ENCODE results near the gene MAML2. TPM values are rescaled to one million over a fixed set of nuclear protein-coding genes. Genes with fewer than 3 reads are reported as not detected.

Gene MAML2
- polyA plus RNA-seq, 3 donors: 0.57 to 7.6 (median 1.2) TPM

GRCh38 chr11:96178887-96179279 lies 164.1 kb downstream of the MAML2 start:
- Mint-ChIP-seq H3K36me3 (peaks cover 5 to 10% of the 10 kb centered on the region in 2 donors), H3K4me3 (no peak overlapping the region), H3K27ac (no peak overlapping the region), H3K4me1 (peaks cover 7% of the 10 kb centered on the region), H3K9me3 (no peaks in the 10 kb centered on the region), H3K27me3 (ENCODE audit: low read depth in 3 of 3) (peaks cover 2% of the 10 kb centered on the region in 3 donors)
- Histone ChIP-seq H3K79me2 (ENCODE audit: insufficient read depth, low read length) (no peaks in the 10 kb centered on the region), H3K36me3 (replicated peaks in 1 of 2; ENCODE audit: control insufficient read depth in 1 of 2, insufficient read depth in 2 of 2, low read length in 2 of 2) (no peaks in the 10 kb centered on the region), H3K27me3 (ENCODE audit: control insufficient read depth in 2 of 2, insufficient read depth in 2 of 2, low read length in 2 of 2) (no peaks in the 10 kb centered on the region), H3K27ac (ENCODE audit: low read depth in 1 of 2, low read length in 2 of 2) (no peak overlapping the region), H3K4me1 (ENCODE audit: control insufficient read depth in 1 of 2, insufficient read depth in 2 of 2, low read length in 2 of 2) (peaks cover 2% of the 10 kb centered on the region in 2 donors), H4K20me1 (ENCODE audit: insufficient read depth, low read length) (no peaks in the 10 kb centered on the region), H3K4me2 (replicated peaks; ENCODE audit: extremely low read depth, low read length, poor library complexity, severe bottlenecking) (no peak overlapping the region), H2AFZ (ENCODE audit: insufficient read depth, low read depth, low read length, poor library complexity, severe bottlenecking) (no peak overlapping the region), H3K9me3 (replicated peaks in 1 of 2; ENCODE audit: control insufficient read depth in 1 of 2, insufficient read depth in 1 of 2, low read length in 2 of 2) (no peaks in the 10 kb centered on the region), H3K9ac (ENCODE audit: insufficient read depth, low read length, poor library complexity, severe bottlenecking) (no peak overlapping the region), H3K4me3 (replicated peaks in 1 of 3; ENCODE audit: low read depth in 2 of 3, low read length in 3 of 3) (no peak overlapping the region)
- DNase-seq: no peak
- no peak for TF ChIP-seq CTCF (IDR thresholded peaks at IDR 0.05)
- 80% methylated on average over 3 of the region's 6 CpGs for WGBS (ENCODE audit: insufficient coverage)
- intact Hi-C loops (cut with micrococcal nuclease): no loop called here

- WGBS (ENCODE audit: insufficient coverage): 98% methylated on average over 5 of the region's 12 CpGs
- Histone ChIP-seq H3K4me3 (replicated peaks in 1 of 3; ENCODE audit: low read depth in 2 of 3, low read length in 3 of 3) (no peak overlapping the region), H3K79me2 (ENCODE audit: insufficient read depth, low read length) (no peaks in the 10 kb centered on the region), H3K27me3 (ENCODE audit: control insufficient read depth in 2 of 2, insufficient read depth in 2 of 2, low read length in 2 of 2) (no peaks in the 10 kb centered on the region), H3K4me2 (replicated peaks; ENCODE audit: extremely low read depth, low read length, poor library complexity, severe bottlenecking) (no peak overlapping the region), H3K27ac (ENCODE audit: low read depth in 1 of 2, low read length in 2 of 2) (no peak overlapping the region), H3K36me3 (replicated peaks in 1 of 2; ENCODE audit: control insufficient read depth in 1 of 2, insufficient read depth in 2 of 2, low read length in 2 of 2) (no peaks in the 10 kb centered on the region), H3K9me3 (replicated peaks in 1 of 2; ENCODE audit: control insufficient read depth in 1 of 2, insufficient read depth in 1 of 2, low read length in 2 of 2) (no peaks in the 10 kb centered on the region), H4K20me1 (ENCODE audit: insufficient read depth, low read length) (no peaks in the 10 kb centered on the region), H3K4me1 (ENCODE audit: control insufficient read depth in 1 of 2, insufficient read depth in 2 of 2, low read length in 2 of 2) (peaks cover 8% of the 10 kb centered on the region in 2 donors), H2AFZ (ENCODE audit: insufficient read depth, low read depth, low read length, poor library complexity, severe bottlenecking) (no peak overlapping the region), H3K9ac (ENCODE audit: insufficient read depth, low read length, poor library complexity, severe bottlenecking) (no peak overlapping the region)
- intact Hi-C loops (cut with micrococcal nuclease): no loop called here
- H3K9me3 Mint-ChIP-seq: no peaks in the 10 kb centered on the region
- H3K27ac Mint-ChIP-seq: no peak overlapping the region
- H3K4me1 Mint-ChIP-seq: peaks cover 10% of the 10 kb centered on the region
- H3K36me3 Mint-ChIP-seq: peaks cover 5 to 10% of the 10 kb centered on the region in 2 donors
- no peak overlapping the region for H3K4me3 Mint-ChIP-seq
- no peak for DNase-seq
- peaks cover 2 to 3% (median 2%) of the 10 kb centered on the region in 3 donors for H3K27me3 Mint-ChIP-seq (ENCODE audit: low read depth in 3 of 3)
- no peak for TF ChIP-seq CTCF (IDR thresholded peaks at IDR 0.05)
Observed at GRCh38 chr11:96178049-96178886, 164.7 kb downstream of the MAML2 start.
